GM12864 (cell line): ENCODE data around the gene ANKS1A.

ENCODE experiments used
- DNase-seq: peaks from one replicate; pipeline ENCODE4 v3.0.0-alpha.2; 2011; ENCODE audit warnings: low read depth
- H3K4me3 ChIP-seq: 2 replicates; pipeline ENCODE4 v1.5.1; 2011; ENCODE audit warnings: mild to moderate bottlenecking, low read depth, low read length, control low read depth
- TF ChIP-seq, protein P1 (sequence below): IDR thresholded peaks from 2 replicates; pipeline ENCODE4 v1.5.1; 2011; ENCODE audit warnings: low read depth, mild to moderate bottlenecking, moderate library complexity, low read length, control low read depth, inconsistent platforms; ENCODE audit errors: missing control alignments

The ANKS1A gene

DNA sequence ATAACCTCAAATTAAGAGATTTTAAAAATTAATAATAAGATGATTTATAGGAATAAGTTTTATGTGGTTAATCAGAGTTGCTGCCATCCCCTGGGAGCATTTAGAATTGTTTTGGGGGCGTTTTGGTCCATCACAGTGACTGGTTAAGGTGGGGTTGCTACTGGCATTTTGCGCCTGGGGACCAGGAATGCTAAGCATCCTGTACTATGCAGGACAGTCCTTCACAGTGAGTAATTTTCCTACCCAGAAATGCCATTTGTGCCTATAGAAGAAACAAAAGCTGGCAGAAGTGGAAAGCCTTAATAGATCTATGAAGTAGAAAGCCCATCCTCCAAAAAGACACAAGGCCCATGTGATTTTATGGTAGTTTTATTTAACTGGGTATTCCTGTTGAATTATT is 118.0 kb downstream of the ANKS1A start:
- H3K4me3 ChIP-seq, result no peak overlapping the region
- TF ChIP-seq, protein P1, sequence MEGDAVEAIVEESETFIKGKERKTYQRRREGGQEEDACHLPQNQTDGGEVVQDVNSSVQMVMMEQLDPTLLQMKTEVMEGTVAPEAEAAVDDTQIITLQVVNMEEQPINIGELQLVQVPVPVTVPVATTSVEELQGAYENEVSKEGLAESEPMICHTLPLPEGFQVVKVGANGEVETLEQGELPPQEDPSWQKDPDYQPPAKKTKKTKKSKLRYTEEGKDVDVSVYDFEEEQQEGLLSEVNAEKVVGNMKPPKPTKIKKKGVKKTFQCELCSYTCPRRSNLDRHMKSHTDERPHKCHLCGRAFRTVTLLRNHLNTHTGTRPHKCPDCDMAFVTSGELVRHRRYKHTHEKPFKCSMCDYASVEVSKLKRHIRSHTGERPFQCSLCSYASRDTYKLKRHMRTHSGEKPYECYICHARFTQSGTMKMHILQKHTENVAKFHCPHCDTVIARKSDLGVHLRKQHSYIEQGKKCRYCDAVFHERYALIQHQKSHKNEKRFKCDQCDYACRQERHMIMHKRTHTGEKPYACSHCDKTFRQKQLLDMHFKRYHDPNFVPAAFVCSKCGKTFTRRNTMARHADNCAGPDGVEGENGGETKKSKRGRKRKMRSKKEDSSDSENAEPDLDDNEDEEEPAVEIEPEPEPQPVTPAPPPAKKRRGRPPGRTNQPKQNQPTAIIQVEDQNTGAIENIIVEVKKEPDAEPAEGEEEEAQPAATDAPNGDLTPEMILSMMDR, result no peak
- DNase-seq, result no peak

DNA sequence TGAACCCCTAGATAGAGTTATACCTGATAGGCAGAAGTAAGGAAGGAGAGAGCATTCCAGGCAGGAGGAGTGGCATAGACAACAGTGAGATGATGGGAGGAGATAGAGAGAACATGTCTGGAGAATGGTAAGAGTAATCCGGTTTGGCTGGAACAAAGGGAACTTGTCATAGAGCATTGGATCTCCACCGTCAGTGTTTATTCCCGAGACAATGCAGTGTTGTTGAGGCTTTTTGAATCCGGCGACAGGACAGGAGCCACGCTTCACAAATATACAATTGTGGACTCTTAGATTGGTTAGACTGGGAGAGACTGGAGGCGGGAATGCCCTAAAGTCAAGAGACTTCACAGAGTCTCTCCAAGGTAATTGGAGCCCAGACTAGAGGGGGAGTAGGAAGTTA is 119.8 kb downstream of the ANKS1A start:
- no peak for DNase-seq
- no peak overlapping the region for H3K4me3 ChIP-seq
- TF ChIP-seq, protein P1, result no peak

DNA sequence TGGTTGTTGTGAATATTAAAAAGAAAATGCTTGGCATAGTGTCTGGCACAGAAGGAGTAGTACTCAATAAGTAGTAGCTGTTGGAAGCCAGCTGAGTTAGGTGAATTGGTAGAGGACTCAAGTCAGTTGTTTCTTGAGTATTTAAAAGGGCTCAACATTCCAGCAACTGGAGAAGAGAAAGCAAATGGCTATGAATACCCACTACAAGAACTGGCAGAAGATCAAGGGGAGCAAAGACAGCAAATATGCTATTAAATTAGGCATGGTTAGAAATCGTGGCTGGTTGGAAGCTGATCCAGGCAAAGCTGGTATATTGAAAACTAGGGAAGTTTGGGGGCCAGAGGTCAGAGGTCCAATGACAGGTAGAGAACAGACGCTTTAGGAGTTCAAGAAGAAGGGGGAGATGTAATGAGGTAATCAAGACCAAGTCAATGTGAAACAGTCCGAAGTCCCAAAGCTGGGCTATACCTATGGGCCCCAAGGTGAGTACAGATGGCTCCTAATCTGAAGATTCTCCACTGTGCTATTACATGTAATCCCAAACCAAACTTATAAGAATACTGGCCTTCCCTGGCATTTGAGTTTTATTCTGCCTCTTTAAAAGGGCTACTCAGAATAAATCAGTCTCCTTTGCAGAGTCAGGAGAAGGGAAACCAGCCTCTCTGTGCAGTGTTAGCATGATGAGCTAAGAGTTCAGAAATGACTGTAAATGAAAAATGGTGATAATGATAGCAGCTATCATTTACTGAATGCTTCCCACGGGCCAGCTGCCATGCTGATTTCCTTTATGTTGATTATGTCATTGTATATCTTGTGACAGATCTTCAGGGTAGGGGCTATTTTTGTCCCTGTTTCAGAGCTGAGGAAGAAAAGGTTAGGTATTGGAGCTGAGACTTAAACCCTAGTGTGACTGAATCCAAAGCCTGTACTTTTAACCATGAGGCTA is 122.3 kb downstream of the ANKS1A start:
- H3K4me3 ChIP-seq, result no peak overlapping the region
- TF ChIP-seq, protein P1, result no peak
- no peak for DNase-seq

DNA sequence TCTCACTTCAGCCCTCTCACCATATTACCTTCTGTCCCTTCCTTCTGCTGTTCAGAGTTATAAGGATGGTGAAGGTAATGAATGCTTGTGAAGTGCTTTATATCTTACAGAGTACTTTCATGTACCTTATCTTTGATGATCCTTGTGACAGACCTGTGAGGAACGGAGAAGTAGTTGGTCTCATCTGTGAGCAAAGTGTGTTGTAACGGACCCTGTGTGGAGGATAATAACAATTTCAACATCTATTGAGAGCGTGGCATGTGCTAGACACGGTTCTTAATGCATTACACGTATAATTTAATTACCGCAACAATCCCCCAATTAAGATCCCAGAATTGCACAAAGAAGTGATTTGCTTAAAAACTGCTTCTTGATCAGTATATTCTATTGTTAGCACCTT is 124.6 kb downstream of the ANKS1A start:
- no peak for DNase-seq
- H3K4me3 ChIP-seq, result no peak overlapping the region
- TF ChIP-seq, protein P1, result no peak

DNA sequence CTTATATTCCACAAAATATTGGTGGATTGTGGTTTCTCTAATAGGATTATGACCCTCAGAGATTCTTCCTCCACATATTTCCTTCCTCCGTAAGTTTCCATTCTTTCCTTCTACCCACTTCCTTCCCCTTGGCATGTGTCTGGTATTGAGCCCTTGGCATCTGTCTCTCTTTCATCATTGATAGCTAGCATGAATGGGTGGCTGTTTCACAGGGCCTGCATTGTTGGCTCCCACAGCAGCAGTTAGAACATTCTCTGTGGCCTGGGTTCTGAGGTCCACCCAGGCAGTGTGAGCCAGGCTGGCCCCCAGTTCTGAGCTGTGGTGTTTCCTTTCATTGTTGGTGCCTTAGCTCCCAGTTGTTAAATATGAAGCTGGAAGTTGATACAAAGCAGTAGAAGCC is 125.3 kb downstream of the ANKS1A start:
- TF ChIP-seq, protein P1, result no peak
- DNase-seq, result no peak
- no peak overlapping the region for H3K4me3 ChIP-seq

DNA sequence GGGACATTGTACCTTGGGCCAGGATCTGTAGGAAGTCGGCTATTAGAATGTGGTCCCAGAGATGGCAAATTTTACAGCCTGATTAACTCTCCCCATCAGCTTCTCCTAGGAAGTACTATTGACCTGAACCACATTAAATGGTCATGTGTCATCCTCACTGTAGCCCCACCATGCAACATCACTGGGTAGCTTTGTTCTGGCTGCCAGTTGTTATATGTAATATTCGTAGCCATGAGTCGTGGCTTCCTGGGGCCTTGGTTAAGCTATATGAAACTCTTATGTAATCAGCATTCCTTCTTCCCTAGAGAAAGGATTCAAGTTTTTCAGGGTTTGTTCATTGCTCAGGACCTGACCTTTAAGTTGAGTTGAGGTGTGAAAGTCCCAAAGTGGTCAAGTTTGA is 125.7 kb downstream of the ANKS1A start:
- no peak for DNase-seq
- TF ChIP-seq, protein P1, result no peak
- H3K4me3 ChIP-seq, result no peak overlapping the region

DNA sequence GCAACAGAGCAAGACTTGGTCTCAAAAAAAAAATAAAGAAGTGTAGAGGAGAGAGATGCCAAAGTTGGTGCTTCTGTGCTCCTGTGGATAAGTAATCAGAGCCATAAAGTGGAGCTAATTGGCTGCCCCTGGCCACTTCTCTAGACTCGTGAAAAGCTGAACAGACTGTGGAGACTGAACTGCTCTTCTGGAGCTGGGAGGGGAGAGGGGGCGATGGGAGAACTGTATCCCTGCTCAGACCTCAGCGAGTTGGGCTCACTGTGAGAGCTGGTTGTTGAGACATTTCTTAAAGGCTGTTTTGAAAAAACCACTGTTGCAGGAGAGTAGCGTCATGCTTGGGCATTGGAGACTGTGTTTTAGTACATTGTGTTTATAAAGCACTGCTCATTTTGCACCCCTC is 126.4 kb downstream of the ANKS1A start:
- DNase-seq, result no peak
- no peak overlapping the region for H3K4me3 ChIP-seq
- TF ChIP-seq, protein P1, result no peak
